Stimulated activated CD4-positive, alpha-beta T cell treated with anti-CD3 and anti-CD28 coated beads, TNF-alpha, amount 100 ng/mL, for 24 hours (primary cell): ENCODE data around the gene THY1.
"Not testable (repeated sequence)": the region's sequence is repeated elsewhere in the genome, so short reads cannot be mapped to it uniquely, and the experiment has no call there.

ENCODE experiments used
- DNase-seq, 3 experiments: peaks; one replicate each; pipeline ENCODE4 v3.0.0-alpha.2; 2020; ENCODE audit warnings: low read depth in 3 of 3

The THY1 gene

DNA sequence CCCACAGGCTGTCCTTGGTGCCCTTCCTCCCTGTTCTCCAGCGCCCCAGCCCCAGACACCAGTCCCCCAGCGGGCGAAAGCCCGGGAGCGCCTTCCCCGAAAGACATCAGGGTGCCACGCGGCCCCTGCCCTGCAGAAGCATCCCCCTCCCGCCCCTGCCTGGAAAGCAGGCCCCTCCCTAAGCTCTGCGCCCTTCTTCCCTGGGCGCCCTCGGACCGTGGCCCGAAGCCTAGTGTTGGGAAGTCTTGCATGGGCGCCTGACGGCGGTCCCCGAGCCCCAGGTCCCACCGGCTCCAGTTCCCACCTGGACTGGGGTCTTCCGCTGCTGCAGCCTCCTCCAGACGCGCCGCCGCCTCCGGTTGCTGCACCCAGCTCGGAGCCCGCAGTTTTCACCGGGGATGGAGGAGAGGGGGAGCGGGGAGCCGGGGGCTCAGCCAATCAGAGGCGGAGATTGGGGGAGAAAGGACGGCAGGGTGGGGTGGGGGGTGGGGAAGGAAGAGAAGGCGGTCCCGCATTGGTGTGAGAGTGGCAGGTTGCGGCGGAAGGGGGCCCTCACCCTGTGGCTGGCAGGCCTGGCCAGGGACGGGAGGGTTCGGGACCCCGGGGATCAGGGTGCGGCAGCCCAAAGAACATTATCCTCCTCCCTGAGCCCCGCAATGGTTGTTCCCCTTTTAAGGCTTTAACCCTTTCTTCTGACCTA is at the start of gene THY1:
Gene THY1, minus strand, starts transcription at position 364 of the 700 bp plus-strand sequence. CDS start 2,267 bp downstream, outside the sequence.
- DNase-seq = no peak

DNA sequence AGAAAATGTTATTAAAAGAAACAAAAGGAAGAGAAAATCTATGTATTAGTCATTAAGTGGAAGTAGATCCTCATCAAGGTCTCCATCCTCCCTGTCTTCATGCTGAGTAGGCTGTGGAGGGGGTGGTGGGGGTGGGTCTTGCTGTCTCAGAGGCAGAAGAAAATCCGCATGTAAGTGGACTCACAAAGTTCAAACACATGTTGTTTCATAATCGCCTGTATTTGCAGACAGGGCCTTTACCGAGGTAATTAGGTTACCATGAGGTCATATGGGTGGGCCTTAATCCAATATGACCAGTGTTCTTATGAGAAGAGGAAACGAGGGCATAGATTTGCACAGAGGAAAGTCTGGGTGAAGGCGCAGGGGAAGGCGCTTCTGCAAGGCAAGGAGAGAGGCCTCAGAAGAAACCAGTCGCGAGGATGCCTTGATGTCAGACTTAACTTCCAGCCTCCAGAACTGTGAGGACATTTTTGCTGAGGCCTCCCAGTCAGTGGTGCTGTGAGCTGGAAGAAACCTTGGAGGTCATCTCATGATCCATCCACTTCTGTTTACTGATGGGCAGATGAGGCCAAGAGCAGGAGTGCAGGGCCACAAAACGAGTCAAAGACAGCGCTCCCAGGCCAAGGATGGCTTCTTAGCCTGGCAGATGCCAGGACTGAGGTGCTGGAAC is 49.3 kb upstream of the THY1 start:
- DNase-seq = no peak

- DNase-seq = no peak
These were observed 48.4 kb upstream of the THY1 start for GRCh38 chr11:119471329-119471728.

GRCh38 chr11:119470317-119471291 is 47.6 kb upstream of the THY1 start:
- DNase-seq = no peak

DNA sequence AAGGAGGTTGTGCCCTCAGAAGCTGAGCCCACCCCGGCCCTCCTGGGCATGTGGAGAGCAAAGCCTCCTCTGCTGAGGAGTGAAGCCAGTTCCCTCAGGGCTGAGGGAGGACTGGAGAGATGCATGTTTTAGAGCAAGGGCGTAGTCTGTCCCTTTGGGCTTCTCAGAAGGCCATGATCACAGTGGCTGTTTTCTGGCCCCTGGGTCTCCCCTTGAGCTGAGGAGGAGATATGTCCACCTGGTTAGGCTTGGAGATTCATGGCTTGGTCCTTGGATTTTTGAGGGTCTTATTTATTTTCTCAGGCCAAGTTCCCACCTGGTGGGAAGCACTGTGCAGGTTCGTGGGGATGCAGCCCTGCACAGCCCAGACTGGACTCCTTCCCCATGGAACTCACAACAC is 46.5 kb upstream of the THY1 start:
- no peak for DNase-seq

- no peak for DNase-seq
These were observed 45.5 kb upstream of the THY1 start for GRCh38 chr11:119468511-119468910.

- no peak for DNase-seq
These were observed 38.4 kb upstream of the THY1 start for GRCh38 chr11:119461229-119461963.

DNA sequence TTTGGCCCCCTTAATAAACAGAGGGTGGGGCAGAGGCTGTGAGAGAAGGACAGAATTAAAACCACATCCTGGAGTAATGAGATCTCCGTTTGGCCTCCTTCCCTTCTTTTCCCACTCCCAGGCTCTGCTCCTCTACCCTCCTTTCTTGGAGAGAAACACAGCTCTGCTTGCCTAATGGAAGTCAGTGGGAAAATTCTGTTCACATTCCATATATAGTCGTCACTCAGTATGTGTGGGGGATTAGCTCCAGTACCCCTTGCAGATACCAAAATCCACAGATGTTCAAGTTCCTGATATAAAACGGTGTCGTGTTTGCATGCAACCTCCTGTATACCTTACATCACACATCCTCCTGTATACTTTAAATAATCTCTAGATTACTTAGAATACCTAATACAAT is 37.6 kb upstream of the THY1 start:
- DNase-seq = no peak

DNA sequence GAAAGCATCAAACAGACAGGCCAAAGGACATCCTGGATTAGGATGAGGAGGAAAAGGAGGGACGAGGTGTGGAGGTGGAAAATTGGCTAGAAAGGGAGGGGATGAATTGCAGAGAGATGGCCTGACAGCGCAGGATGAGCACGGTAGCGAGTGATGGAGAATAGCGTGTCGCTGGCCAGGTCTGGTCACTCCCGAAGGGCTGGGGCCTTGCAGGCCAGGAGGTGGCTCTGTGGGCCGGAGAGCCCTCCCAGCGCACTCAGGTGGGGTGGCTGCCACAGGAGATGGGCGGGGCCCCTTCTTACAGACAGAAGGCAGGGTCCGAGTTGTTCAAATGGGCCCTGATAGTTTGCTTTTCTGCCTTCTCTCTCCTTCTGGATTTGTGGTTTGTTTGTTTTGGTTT is 37.1 kb upstream of the THY1 start:
- DNase-seq = no peak

GRCh38 chr11:119459293-119459976 is 36.5 kb upstream of the THY1 start:
- DNase-seq = no peak

DNA sequence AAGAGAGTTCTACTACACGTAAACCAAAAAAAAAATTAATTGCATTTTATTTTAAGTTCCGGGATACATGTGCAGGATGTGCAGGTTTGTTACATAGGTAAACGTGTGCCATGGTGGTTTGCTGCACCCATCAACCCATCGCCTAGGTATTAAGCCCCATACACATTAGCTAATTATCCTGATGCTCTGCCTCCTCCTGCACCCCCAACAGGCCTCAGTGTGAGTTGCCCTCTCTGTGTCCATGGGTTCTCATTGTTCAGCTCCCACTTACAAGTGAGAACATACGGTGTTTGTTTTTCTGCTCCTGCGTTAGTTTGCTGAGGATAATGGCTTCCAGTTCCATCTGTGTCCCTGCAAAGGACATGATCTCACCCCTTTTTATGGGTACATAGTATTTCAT is 32.7 kb upstream of the THY1 start:
- not testable (repeated sequence) for DNase-seq

DNA sequence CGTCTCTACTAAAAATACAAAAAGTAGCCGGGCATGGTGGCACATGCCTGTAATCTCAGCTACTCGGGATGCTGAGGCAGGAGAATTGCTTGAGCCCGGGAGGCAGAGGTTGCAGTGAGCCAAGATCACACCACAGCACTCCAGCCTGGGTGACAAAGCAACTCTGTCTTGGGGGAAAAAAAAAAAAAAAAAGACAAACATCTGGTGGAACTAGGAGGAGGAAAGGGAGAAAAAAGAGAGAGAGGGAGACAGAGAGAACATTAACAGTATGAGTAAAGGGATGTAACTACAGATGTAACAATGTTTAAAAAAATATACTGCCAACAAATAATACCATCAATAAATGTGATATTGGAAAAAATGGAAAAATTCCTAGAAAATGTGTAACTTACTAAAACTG is 32.3 kb upstream of the THY1 start:
- DNase-seq = not testable (repeated sequence)

GRCh38 chr11:119453881-119454280 is 30.9 kb upstream of the THY1 start:
- DNase-seq = no peak

DNA sequence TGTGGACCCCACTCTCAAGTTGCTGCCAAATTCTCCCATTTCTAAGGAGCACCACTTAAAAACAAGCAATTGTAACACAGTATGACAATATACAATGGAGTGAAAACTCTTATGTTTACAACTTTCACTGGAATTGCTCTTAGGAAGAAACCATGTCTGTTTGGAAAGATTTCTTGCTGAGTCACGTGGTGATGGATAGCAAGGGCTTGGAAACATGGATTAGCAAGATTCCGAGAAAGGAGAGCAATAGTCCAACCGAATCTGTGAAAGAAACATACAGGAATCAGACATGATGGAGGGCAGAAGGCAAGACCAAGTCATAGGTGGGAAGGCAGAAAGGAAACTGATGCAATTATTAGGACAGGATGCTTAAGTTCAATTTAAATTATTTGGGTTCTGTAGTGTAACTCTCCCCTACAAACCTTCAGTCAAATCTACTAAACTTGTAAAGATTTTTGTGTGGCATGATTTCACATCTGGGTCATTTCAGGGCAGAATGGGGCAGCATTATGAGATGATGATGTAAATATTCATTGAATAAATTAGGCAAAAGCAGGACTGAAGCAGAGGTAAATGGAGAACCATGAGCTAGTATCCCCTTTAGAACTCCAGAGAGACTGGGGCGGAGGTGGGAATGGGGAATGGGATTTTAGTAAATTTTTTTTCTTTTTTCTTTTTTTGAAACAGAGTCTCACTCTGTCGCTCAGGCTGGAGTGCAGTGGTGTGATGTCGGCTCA is 27.8 kb upstream of the THY1 start:
- no peak for DNase-seq

- DNase-seq = no peak
These were observed 26.5 kb upstream of the THY1 start for GRCh38 chr11:119449498-119449897.

GRCh38 chr11:119448380-119448779 is 25.4 kb upstream of the THY1 start:
- no peak for DNase-seq

DNA sequence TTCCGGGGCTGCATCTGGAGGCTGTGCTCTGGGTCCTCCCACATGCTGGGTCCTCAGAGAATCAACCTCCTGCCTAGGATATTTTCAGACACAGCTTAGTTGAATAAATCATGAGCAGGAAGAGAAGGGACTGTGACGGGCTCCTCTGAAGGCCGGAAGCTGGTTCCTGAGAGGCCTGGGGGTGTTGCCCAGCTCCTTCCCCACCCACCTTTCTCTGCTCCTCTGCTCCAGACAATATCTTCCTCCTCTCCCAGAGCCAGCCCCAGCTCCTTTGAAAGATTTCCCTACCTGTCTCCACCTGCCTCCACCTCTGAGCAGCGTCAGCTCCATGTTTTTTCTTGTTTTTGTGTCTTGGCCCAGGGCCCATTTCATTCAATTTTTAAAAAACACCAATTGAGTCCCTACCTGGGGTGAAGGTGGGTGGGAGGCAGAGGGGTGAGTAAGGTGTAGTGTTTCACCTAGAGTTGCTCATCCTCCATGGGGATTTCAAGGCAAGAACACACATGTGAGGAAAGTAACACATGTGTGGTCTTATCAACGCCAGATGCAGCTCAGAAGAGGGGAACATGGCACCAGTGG is 24.8 kb upstream of the THY1 start:
- DNase-seq = no peak

- no peak for DNase-seq
These were observed 24.1 kb upstream of the THY1 start for GRCh38 chr11:119446871-119447663.

DNA sequence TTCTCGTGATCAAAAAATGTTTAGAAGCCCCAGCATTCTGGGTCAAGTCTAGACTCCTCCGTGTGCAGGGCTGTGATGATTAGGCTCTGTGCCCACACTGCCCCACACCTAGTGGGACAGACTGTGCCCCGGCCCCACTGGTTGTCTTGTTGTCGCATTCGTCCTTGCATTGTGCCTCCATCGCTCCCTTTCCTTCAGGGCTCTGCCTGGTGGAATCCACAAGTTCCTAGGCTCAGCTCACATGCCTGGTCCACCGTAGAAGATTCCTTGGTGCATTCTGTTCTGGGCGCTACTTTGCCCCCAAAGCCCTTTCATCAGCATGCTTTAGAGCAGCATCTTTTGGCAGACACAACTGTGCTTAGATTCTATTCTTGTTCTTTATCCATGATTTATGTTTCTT is 23.5 kb upstream of the THY1 start:
- no peak for DNase-seq
